HG02973 (cell line): ENCODE measurements around the gene ENTPD6.

Experiments used
- ATAC-seq: cut with Tn5 transposase; IDR thresholded peaks from one replicate; pipeline ENCODE4 v1.9.1; 2021; ENCODE audit warnings: moderate library complexity; ENCODE audit not compliant: unreplicated experiment

The ENTPD6 gene

GRCh38 chr20:25187635-25188034, 7.9 kb upstream of the ENTPD6 start:
- ATAC-seq, result no peak

DNA sequence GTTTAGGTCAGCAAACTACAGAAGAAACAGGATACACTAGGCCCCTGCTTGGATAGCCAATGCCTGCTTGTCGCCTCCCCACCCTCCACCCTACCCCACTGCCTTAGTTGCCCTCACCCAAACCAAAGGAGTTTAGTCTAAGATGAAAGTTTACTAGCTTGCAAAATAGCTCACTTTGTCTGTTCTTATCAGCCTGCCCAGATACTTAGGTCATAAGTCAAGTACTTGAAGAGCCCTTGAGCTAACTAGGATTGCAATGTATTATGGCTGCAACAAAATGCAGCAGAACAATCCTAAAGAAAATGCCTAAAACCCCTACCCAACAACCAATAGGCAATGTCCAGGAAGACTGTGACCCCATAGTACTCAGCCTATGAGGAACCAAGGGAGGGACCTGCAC, 7.3 kb upstream of the ENTPD6 start:
- ATAC-seq, result no peak

- ATAC-seq, result no peak
Measured at GRCh38 chr20:25191051-25191450, 4.5 kb upstream of the ENTPD6 start.

GRCh38 chr20:25191689-25192088, 3.8 kb upstream of the ENTPD6 start:
- ATAC-seq, result no peak

DNA sequence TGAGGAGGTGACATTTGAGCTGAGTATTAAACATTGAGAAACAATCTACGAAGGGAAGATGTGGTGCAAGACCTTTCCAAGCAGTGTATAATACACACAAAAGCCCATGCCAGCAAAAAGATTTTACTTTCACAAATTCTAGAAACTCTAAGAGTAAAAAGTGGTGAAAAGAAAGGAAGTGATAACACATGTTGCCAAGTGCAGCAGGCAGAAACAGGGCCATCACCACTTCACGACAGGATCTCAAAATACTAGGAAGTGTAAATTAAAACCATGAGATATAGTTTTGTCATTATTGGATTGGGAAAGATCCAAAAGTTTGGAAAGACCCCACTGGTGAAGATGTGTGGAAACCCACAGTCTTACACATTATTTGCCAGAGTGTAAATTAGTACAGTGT, 1.7 kb upstream of the ENTPD6 start:
- ATAC-seq, result no peak

GRCh38 chr20:25194333-25194972, 1.1 kb upstream of the ENTPD6 start:
- ATAC-seq, result no peak

DNA sequence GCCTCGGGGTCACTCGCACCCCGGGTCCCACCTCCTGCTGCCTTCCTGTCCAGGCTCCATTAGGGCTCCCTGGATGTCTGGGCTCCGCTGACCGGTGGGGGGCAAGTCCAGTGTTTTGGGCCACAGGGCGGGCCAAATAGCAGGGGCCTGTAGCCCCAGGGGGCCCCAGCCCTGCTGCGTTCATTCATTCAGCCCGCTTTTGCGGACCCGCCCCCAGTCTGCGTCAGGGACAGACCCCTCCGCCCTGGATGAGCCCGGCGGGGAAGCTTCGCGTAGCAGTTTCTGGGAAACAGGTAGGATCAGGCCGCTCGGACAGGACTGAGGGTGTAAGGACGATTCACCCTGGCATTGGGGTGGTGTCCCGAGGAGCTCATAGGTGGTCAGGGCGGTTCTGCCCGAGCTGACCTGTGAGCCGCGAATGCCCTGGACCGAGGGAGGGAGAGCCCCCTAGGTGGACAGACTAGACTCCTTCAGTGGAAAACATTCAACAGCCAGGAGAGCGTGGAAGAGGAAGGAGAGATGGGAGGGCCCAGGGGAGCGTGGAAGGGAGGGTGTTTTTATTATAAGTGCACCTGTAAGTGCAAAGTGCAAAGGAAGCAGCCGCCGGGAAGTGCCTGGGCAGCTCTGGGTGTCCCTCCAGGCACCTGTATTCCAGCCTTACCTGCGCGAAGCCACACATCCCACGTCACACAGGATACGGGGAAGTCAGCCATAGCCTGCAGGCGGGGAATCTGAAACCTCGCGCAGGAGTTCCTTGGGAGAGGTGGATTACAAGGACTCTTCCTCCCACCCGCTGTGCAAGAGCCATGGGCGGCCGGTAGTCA, 662 bp downstream of the ENTPD6 start:
- peak; percentile 15 for ATAC-seq

DNA sequence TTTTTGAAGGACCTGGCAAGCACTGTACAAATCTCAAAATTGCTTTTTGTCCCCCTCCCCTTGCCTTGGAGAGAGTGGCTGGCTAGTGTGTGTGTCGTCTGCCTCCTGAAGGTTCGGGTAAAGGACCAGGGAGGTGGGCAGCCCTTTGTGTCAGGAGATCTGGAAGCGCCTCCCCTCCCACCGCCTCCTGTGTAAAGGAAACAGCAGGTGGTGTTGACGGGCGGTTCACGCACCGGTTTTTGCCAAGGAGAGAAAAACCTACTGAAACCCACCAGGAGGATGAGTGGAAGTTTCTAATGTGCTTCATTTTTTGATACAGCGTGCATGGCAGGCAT, 1.2 kb downstream of the ENTPD6 start:
- no peak for ATAC-seq

- no peak for ATAC-seq
Measured at GRCh38 chr20:25197183-25197869, 1.8 kb downstream of the ENTPD6 start.

- ATAC-seq, result no peak
Measured at GRCh38 chr20:25197870-25198190, 2.3 kb downstream of the ENTPD6 start.

GRCh38 chr20:25198663-25199383, 3.3 kb downstream of the ENTPD6 start:
- ATAC-seq, result no peak

GRCh38 chr20:25199473-25200260, 4.2 kb downstream of the ENTPD6 start:
- ATAC-seq, result no peak

- no peak for ATAC-seq
Measured at GRCh38 chr20:25203089-25203488, 7.6 kb downstream of the ENTPD6 start.

DNA sequence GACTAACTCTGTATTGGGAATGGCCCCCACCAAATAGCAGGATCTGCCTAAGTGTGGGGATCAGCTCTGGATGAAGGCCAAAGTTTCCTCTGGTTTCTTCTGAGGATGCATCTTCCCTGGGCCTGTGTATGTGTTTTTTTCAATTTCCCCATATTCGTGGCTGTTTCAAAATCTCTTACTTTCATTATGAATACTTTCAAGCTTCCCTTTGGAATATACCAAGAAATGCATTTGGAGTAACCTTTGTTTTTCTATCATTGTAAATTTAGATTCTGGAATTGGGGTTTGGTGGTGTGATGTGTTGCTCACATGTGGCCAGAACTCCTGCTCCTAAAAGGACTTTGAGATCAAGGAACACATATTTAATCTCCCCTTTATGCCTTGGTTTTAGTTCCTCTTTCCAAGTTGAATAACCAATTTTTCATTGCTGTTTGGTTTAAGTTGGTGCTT, 8.4 kb downstream of the ENTPD6 start:
- no peak for ATAC-seq

DNA sequence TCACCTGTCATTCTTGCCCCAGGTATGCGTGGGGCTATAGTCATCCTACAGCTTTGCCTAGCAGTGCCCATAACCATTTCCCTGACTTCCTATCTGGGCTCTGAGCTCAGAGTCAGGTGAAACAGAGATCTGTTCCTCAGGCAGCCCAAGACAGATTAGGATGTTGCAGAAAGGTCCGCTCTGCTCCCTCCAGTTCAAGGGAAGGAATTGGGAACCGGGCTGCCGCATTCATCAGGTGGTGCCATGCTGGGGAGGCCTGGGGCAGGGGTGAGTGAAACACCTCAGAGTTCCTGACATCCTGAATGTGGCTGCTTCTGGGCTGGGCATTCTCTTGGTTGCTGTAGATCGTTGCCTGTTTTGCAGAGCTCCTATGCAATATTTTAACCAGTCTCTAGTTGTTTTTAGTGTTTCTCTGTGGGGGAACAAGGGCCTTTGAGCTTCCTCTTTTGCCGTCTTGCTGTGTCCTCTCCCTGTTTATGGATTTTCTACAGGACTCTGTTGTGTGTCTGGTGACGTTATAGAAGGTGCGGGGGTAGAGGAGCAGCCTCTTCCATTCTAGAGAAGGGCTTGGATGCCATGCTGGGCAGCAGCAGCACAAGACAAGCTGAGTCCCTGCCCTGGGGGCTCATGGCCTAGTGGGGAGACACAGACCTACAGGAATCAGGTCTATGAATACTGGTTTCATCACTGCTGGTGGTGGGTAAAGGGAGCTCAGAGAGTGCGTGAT, 9.2 kb downstream of the ENTPD6 start:
- no peak for ATAC-seq

GRCh38 chr20:25205277-25206062, 10.0 kb downstream of the ENTPD6 start:
- ATAC-seq, result no peak

GRCh38 chr20:25206063-25206403, 10.5 kb downstream of the ENTPD6 start:
- no peak for ATAC-seq

GRCh38 chr20:25206548-25206947, 11.0 kb downstream of the ENTPD6 start:
- no peak for ATAC-seq

DNA sequence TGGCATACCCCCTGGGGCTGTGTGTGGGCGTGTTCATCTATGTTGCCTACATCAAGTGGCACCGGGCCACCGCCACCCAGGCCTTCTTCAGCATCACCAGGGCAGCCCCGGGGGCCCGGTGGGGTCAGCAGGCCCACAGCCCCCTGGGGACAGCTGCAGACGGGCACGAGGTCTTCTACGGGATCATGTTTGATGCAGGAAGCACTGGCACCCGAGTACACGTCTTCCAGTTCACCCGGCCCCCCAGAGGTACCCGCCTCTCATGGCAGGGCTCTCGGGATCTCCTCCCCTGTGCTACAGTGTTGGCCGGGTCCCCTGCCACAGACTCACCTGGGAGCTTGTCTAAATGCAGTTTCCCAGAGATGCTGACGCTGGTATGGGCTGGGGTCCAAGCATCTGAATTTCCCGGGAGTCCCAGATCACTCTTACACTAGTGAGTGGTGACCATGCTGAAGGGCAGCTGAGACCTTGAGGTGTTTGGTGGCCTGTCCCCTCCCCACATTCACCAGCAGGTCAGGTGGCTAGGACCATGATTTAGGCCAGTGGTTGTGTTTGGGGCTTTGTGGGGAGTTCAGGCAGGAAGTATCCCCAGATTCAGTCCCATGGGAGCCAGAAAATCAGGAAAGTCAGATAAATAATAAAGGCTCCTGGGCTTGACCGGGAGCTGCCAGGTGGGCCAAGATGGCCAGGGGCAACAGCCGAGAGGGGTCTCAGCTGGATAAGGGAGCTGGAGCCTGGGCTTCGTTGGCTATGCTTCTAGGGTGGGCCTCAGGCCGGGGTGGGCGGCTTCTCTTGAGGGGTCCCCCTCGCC, 11.8 kb downstream of the ENTPD6 start:
- no peak for ATAC-seq
